H9 (cell line): Measurements from ENCODE around the gene ZBTB16. TPM values are rescaled to one million over a fixed set of nuclear protein-coding genes. Genes with fewer than 3 reads are reported as not detected.

Experiments
- DNase-seq: peaks from one replicate; pipeline ENCODE4 v3.0.0-alpha.2; 2017
- H2AFZ ChIP-seq: one replicate; pipeline ENCODE4 v1.6.1; 2013; ENCODE audit warnings: mild to moderate bottlenecking, low read length, control low read depth, moderate library complexity
- H2AK5ac ChIP-seq: 2 replicates; pipeline ENCODE4 v1.6.1; 2013; ENCODE audit warnings: low read length, control low read depth, mixed read lengths; ENCODE audit not compliant: insufficient read length
- H2BK120ac ChIP-seq: one replicate; pipeline ENCODE4 v1.6.1; 2013; ENCODE audit warnings: low read depth, mild to moderate bottlenecking, low read length, control low read depth, inconsistent platforms; ENCODE audit not compliant: poor library complexity, severe bottlenecking
- H2BK12ac ChIP-seq: 2 replicates; pipeline ENCODE4 v1.6.1; 2013; ENCODE audit warnings: low read length, control low read depth, mixed read lengths, low read depth; ENCODE audit not compliant: insufficient read length
- H2BK15ac ChIP-seq: 2 replicates; pipeline ENCODE4 v1.6.1; 2013; ENCODE audit warnings: low read depth, low read length, control low read depth
- H2BK20ac ChIP-seq: one replicate; pipeline ENCODE4 v1.6.1; 2013; ENCODE audit warnings: low read depth, mild to moderate bottlenecking, low read length, control low read depth, inconsistent platforms; ENCODE audit not compliant: poor library complexity, severe bottlenecking
- H2BK5ac ChIP-seq: 2 replicates; pipeline ENCODE4 v1.6.1; 2013; ENCODE audit warnings: low read length, control low read depth, mixed read lengths; ENCODE audit not compliant: insufficient read length
- H3K14ac ChIP-seq: 2 replicates; pipeline ENCODE4 v1.6.1; 2013; ENCODE audit warnings: low read length, control low read depth; ENCODE audit not compliant: insufficient read depth
- H3K18ac ChIP-seq: 2 replicates; pipeline ENCODE4 v1.6.1; 2013; ENCODE audit warnings: low read depth, mild to moderate bottlenecking, mixed read lengths, low read length, control low read depth; ENCODE audit not compliant: insufficient read length
- H3K23ac ChIP-seq: 2 replicates; pipeline ENCODE4 v1.6.1; 2013; ENCODE audit warnings: low read length, control low read depth, mixed read lengths, low read depth; ENCODE audit not compliant: insufficient read length
- H3K23me2 ChIP-seq: 2 replicates; pipeline ENCODE4 v1.6.1; 2013; ENCODE audit warnings: low read depth, mild to moderate bottlenecking, mixed read lengths, low read length, control low read depth; ENCODE audit not compliant: insufficient read length, poor library complexity, severe bottlenecking
- H3K27ac ChIP-seq: 2 replicates; pipeline ENCODE4 v1.5.1; 2013; ENCODE audit warnings: low read length, control low read depth, mixed read lengths, low read depth; ENCODE audit not compliant: insufficient read length
- H3K27me3 ChIP-seq: 2 replicates; pipeline ENCODE4 v1.6.1; 2013; ENCODE audit warnings: low read length, control low read depth, inconsistent platforms; ENCODE audit not compliant: insufficient read depth
- H3K4ac ChIP-seq: 2 replicates; pipeline ENCODE4 v1.6.1; 2013; ENCODE audit warnings: low read depth, mild to moderate bottlenecking, control low read depth, inconsistent platforms, low read length, moderate library complexity
- H3K4me1 ChIP-seq: 2 replicates; pipeline ENCODE4 v1.6.1; 2013; ENCODE audit warnings: low read length, control low read depth, inconsistent platforms; ENCODE audit not compliant: insufficient read depth
- H3K4me2 ChIP-seq: 2 replicates; pipeline ENCODE4 v1.6.1; 2013; ENCODE audit warnings: low read length, control low read depth, mixed read lengths; ENCODE audit not compliant: insufficient read length, insufficient read depth
- H3K56ac ChIP-seq: 2 replicates; pipeline ENCODE4 v1.6.1; 2013; ENCODE audit warnings: low read depth, mild to moderate bottlenecking, mixed read lengths, low read length, control low read depth; ENCODE audit not compliant: insufficient read length
- H3K79me1 ChIP-seq: 2 replicates; pipeline ENCODE4 v1.6.1; 2013; ENCODE audit warnings: low read depth, mild to moderate bottlenecking, moderate library complexity, low read length, control low read depth, inconsistent platforms; ENCODE audit not compliant: insufficient read depth, poor library complexity, severe bottlenecking
- H3K79me2 ChIP-seq: 2 replicates; pipeline ENCODE4 v1.6.1; 2013; ENCODE audit warnings: low read length, control low read depth, inconsistent platforms; ENCODE audit not compliant: insufficient read depth
- H3K9ac ChIP-seq: 2 replicates; pipeline ENCODE4 v1.6.1; 2013; ENCODE audit warnings: low read length, control low read depth, mixed read lengths; ENCODE audit not compliant: insufficient read length; ENCODE audit errors: extremely low read depth
- H3K9me3 ChIP-seq: one replicate; pipeline ENCODE4 v1.6.1; 2013; ENCODE audit warnings: low read depth, low read length, inconsistent platforms; ENCODE audit not compliant: control insufficient read depth
- H3T11ph ChIP-seq: one replicate; pipeline ENCODE4 v1.6.1; 2013; ENCODE audit warnings: mild to moderate bottlenecking, low read length, control low read depth, inconsistent platforms
- H4K20me1 ChIP-seq: one replicate; pipeline ENCODE4 v1.6.1; 2013; ENCODE audit not compliant: control insufficient read depth, insufficient read length, insufficient read depth
- H4K5ac ChIP-seq: 2 replicates; pipeline ENCODE4 v1.6.1; 2013; ENCODE audit warnings: low read depth, mild to moderate bottlenecking, mixed read lengths, low read length, control low read depth; ENCODE audit not compliant: insufficient read length
- H4K8ac ChIP-seq: replicated peaks from 2 replicates; pipeline ENCODE4 v1.6.1; 2013; ENCODE audit warnings: low read length, control low read depth, mixed read lengths, low read depth; ENCODE audit not compliant: insufficient read length
- H4K91ac ChIP-seq: 2 replicates; pipeline ENCODE4 v1.6.1; 2013; ENCODE audit warnings: low read depth, mild to moderate bottlenecking, moderate library complexity, mixed read lengths, low read length, control low read depth; ENCODE audit not compliant: insufficient read length
- H3K27ac Mint-ChIP-seq, 3 experiments: 2 replicates in 2 of 3; 3 replicates in 1 of 3; pipeline ENCODE4 v1.8.0; 2020 to 2021; ENCODE audit warnings: mixed read lengths in 3 of 3, mild to moderate bottlenecking in 1 of 3, moderate library complexity in 1 of 3
- H3K27me3 Mint-ChIP-seq: 2 replicates; pipeline ENCODE4 v1.8.0; 2021; ENCODE audit warnings: low read depth, mild to moderate bottlenecking, moderate library complexity, mixed read lengths
- H3K36me3 Mint-ChIP-seq, 3 experiments: 2 replicates in 2 of 3; 3 replicates in 1 of 3; pipeline ENCODE4 v1.8.0; 2020 to 2021; ENCODE audit warnings: low read depth in 3 of 3, mixed read lengths in 3 of 3; ENCODE audit not compliant: insufficient read depth in 1 of 3
- H3K4me1 Mint-ChIP-seq, 2 experiments: 2 replicates each; pipeline ENCODE4 v1.8.0; 2020; ENCODE audit warnings: mixed read lengths in 2 of 2
- H3K4me3 Mint-ChIP-seq, 2 experiments: 2 replicates in 1 of 2; 3 replicates in 1 of 2; pipeline ENCODE4 v1.8.0; 2020 to 2021; ENCODE audit warnings: mild to moderate bottlenecking in 2 of 2, mixed read lengths in 2 of 2, moderate library complexity in 1 of 2
- H3K9me3 Mint-ChIP-seq, 2 experiments: 2 replicates in 1 of 2; 3 replicates in 1 of 2; pipeline ENCODE4 v1.8.0; 2020; ENCODE audit warnings: mild to moderate bottlenecking in 2 of 2, mixed read lengths in 2 of 2, moderate library complexity in 1 of 2
- WGBS: extraction: QIAGEN DNeasy Blood & Tissue Kit; methylation state at CpG from one replicate; pipeline ENCODE4 v1.1.7; 2013; ENCODE audit warnings: missing lambda C conversion rate, low lambda C conversion rate, mixed read lengths; ENCODE audit not compliant: insufficient read length; ENCODE audit errors: extremely low coverage; 5-methylcytosine and 5-hydroxymethylcytosine counted together
- total RNA-seq: library from RNA; stranded (reverse); gene quantifications from 2 replicates; pipeline ENCODE4 v1.2.1, GENCODE V29; 2021
- TF ChIP-seq, protein P1 (sequence below): fragments of 200-600 bp; sonication (generic); conservative IDR thresholded peaks from 3 replicates; pipeline ENCODE4 v1.8.0; 2021; ENCODE audit warnings: antibody characterized with exemption, mild to moderate bottlenecking

ZBTB16 gene
- total RNA-seq, 1 experiment from 2014 or later: not detected

- Histone ChIP-seq H3K27ac (no peak overlapping the region), H3K4me2 (no peak overlapping the region), H2AK5ac (no peak overlapping the region), H4K5ac (no peak overlapping the region), H3K79me1 (no peaks in the 10 kb centered on the region), H4K8ac (no peak overlapping the region), H3K14ac (no peak overlapping the region), H2BK15ac (no peak overlapping the region), H3K56ac (no peak overlapping the region), H3K18ac (no peak overlapping the region), H3K4ac (no peak overlapping the region), H3K4me1 (no peaks in the 10 kb centered on the region), H4K91ac (no peak overlapping the region), H3K23ac (no peak overlapping the region), H2BK120ac (no peak overlapping the region), H3K23me2 (peaks cover 7% of the 10 kb centered on the region), H4K20me1 (no peaks in the 10 kb centered on the region), H3T11ph (no peak overlapping the region), H3K9ac (no peak overlapping the region), H3K79me2 (no peaks in the 10 kb centered on the region), H3K9me3 (no peaks in the 10 kb centered on the region), H2BK12ac (no peak overlapping the region), H2AFZ (no peak overlapping the region), H2BK5ac (no peak overlapping the region), H3K27me3 (peaks cover 30% of the 10 kb centered on the region), H2BK20ac (no peak overlapping the region)
- Mint-ChIP-seq H3K27ac (no peak overlapping the region), H3K27me3 (peaks cover 75% of the 10 kb centered on the region), H3K4me3 (no peak overlapping the region), H3K9me3 (no peaks in the 10 kb centered on the region), H3K36me3 (no peaks in the 10 kb centered on the region), H3K4me1 (peaks cover 15 to 25% of the 10 kb centered on the region in 2 experiments)
- DNase-seq: no peak
- TF ChIP-seq, protein P1, sequence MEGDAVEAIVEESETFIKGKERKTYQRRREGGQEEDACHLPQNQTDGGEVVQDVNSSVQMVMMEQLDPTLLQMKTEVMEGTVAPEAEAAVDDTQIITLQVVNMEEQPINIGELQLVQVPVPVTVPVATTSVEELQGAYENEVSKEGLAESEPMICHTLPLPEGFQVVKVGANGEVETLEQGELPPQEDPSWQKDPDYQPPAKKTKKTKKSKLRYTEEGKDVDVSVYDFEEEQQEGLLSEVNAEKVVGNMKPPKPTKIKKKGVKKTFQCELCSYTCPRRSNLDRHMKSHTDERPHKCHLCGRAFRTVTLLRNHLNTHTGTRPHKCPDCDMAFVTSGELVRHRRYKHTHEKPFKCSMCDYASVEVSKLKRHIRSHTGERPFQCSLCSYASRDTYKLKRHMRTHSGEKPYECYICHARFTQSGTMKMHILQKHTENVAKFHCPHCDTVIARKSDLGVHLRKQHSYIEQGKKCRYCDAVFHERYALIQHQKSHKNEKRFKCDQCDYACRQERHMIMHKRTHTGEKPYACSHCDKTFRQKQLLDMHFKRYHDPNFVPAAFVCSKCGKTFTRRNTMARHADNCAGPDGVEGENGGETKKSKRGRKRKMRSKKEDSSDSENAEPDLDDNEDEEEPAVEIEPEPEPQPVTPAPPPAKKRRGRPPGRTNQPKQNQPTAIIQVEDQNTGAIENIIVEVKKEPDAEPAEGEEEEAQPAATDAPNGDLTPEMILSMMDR: no peak
- WGBS: no CpG with 5 or more reads among the region's 3 CpGs
These were observed 4.7 kb upstream of the ZBTB16 start for GRCh38 chr11:114054806-114055205.
